Measurements from ENCODE around the gene CFAP299.
"Not testable (repeated sequence)": the region's sequence is repeated elsewhere in the genome, so short reads cannot be mapped to it uniquely, and the experiment has no call there.

CFAP299 gene

GRCh38 chr4:80393246-80393969, 57.9 kb downstream of the CFAP299 start:
- no peak for DNase-seq

- no peak for DNase-seq
These were observed 58.4 kb downstream of the CFAP299 start for GRCh38 chr4:80393970-80394250.

- peak in 1 of 14 donors; percentile 76 for DNase-seq
These were observed 71.7 kb downstream of the CFAP299 start for GRCh38 chr4:80407246-80407645.

GRCh38 chr4:80409809-80410208, 74.3 kb downstream of the CFAP299 start:
- no peak for DNase-seq

GRCh38 chr4:80412322-80412721, 76.8 kb downstream of the CFAP299 start:
- DNase-seq = no peak

GRCh38 chr4:80413086-80413485, 77.6 kb downstream of the CFAP299 start:
- DNase-seq = no peak

GRCh38 chr4:80417019-80417418, 81.5 kb downstream of the CFAP299 start:
- DNase-seq = no peak

- DNase-seq = no peak
These were observed 84.4 kb downstream of the CFAP299 start for GRCh38 chr4:80419946-80420345.

- DNase-seq = no peak
These were observed 85.1 kb downstream of the CFAP299 start for GRCh38 chr4:80420638-80421037.

GRCh38 chr4:80422727-80423404, 87.3 kb downstream of the CFAP299 start:
- DNase-seq = no peak

- DNase-seq = no peak
These were observed 88.2 kb downstream of the CFAP299 start for GRCh38 chr4:80423553-80424224.

GRCh38 chr4:80424225-80424581, 88.7 kb downstream of the CFAP299 start:
- DNase-seq = no peak

GRCh38 chr4:80425124-80426100, 89.9 kb downstream of the CFAP299 start:
- no peak for DNase-seq

GRCh38 chr4:80431203-80431965, 95.9 kb downstream of the CFAP299 start:
- no peak for DNase-seq

- DNase-seq = no peak
These were observed 98.7 kb downstream of the CFAP299 start for GRCh38 chr4:80434238-80434637.

- DNase-seq = no peak
These were observed 102.5 kb downstream of the CFAP299 start for GRCh38 chr4:80438016-80438415.

- DNase-seq = not testable (repeated sequence)
These were observed 103.9 kb downstream of the CFAP299 start for GRCh38 chr4:80439294-80440061.

GRCh38 chr4:80446248-80446647, 110.7 kb downstream of the CFAP299 start:
- no peak for DNase-seq

GRCh38 chr4:80446664-80447063, 111.1 kb downstream of the CFAP299 start:
- DNase-seq = no peak

- no peak for DNase-seq
These were observed 112.0 kb downstream of the CFAP299 start for GRCh38 chr4:80447493-80447892.

GRCh38 chr4:80448056-80448455, 112.5 kb downstream of the CFAP299 start:
- no peak for DNase-seq
